GM12891 (cell line): Measurements from ENCODE around the gene GPR87.

ENCODE experiments used
- PAX5 ChIP-seq: IDR thresholded peaks from 2 replicates; pipeline ENCODE4 v1.6.1; 2011; ENCODE audit warnings: low read length, moderate library complexity, mild to moderate bottlenecking; ENCODE audit not compliant: insufficient read depth, severe bottlenecking
- POLR2AphosphoS5 ChIP-seq: IDR thresholded peaks from 2 replicates; pipeline ENCODE4 v1.6.1; 2011; ENCODE audit warnings: low read depth, low read length, control low read depth

DNA sequence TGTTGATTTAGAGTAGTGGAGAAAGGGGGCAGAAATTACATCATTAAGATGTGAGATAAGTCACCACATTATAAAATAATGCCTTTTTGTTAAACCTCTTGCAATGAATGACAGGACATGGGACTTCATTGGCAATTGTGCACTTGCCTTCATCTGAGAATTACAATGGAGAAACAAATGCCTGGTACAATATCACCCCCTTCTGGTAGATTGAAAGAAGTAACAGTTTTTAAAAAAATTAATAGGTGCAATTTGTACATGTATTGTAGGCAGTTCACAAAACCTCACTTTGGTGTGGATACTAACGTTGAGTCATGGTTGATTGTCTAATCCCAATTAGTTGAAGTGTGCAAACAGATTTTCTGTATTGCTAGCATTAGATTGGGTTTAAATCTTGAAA, 33.7 kb downstream of the GPR87 start:
- TF ChIP-seq PAX5: no peak
- no peak for TF ChIP-seq POLR2AphosphoS5
